GM18519 (cell line): ENCODE data around the gene ZBTB43.

Experiments
- ATAC-seq: cut with Tn5 transposase; IDR thresholded peaks from one replicate; pipeline ENCODE4 v1.9.1; 2021; ENCODE audit warnings: mild to moderate bottlenecking, moderate library complexity; ENCODE audit not compliant: unreplicated experiment, low FRiP score

ZBTB43 gene

DNA sequence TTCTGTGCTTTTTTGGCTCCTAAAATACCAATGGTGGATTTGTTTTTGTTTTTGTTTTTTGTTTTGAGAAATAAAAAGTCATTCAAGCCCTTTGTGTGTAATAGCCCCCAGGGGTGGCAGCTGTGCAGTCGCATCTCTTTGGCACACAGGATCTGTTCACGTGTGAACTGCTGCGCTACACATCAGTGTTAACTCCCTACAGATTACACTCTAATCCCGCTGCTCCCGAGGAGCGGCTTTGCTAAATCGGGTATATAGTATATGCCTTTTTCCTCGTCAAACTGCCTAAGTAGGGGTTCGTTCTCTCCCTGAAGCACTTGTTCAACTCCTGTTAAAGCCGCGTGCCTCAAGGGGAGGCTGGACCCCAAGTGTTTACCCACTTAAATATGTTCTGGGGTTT, 77.9 kb downstream of the ZBTB43 start:
- ATAC-seq = no peak

GRCh38 chr9:126883636-126884035, 78.8 kb downstream of the ZBTB43 start:
- ATAC-seq = no peak

DNA sequence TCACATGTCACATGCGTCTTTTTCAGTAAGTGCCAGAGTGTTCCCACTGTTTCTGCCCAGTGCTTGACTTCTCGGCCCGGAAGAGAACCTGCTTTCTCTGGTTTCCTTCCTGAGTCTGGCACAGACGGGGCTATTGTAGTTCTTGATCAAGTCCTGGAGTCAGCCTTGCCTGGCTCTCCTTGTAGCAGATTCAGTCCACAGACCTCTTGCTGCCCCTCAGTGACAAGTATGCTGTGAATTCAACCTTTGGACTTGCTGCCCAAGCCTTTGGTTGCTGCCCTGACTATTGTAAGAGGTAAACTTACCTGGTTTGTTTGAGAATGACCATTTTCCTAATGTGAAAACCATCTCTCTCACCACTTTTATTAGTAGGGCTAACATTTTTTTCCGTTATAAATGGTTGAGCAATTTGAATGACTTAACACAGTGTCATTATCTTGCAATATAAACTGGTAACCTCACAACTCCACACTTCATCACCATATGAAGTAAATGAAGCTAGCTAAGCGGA, 80.3 kb downstream of the ZBTB43 start:
- no peak for ATAC-seq

GRCh38 chr9:126886034-126886822, 81.4 kb downstream of the ZBTB43 start:
- ATAC-seq = no peak

GRCh38 chr9:126886897-126887296, 82.1 kb downstream of the ZBTB43 start:
- no peak for ATAC-seq
